Measurements from ENCODE around the gene GGA2. TPM values are rescaled to one million over a fixed set of nuclear protein-coding genes. Genes with fewer than 3 reads are reported as not detected.

Gene GGA2
- total RNA-seq, result 27.7 and 48.4 TPM in 2 replicates

GRCh38 chr16:23510164-23510914 is at the start of gene GGA2:
GGA2 (minus strand) TSS chr16:23510494; CDS start chr16:23510411, 83 bp downstream.

DNA sequence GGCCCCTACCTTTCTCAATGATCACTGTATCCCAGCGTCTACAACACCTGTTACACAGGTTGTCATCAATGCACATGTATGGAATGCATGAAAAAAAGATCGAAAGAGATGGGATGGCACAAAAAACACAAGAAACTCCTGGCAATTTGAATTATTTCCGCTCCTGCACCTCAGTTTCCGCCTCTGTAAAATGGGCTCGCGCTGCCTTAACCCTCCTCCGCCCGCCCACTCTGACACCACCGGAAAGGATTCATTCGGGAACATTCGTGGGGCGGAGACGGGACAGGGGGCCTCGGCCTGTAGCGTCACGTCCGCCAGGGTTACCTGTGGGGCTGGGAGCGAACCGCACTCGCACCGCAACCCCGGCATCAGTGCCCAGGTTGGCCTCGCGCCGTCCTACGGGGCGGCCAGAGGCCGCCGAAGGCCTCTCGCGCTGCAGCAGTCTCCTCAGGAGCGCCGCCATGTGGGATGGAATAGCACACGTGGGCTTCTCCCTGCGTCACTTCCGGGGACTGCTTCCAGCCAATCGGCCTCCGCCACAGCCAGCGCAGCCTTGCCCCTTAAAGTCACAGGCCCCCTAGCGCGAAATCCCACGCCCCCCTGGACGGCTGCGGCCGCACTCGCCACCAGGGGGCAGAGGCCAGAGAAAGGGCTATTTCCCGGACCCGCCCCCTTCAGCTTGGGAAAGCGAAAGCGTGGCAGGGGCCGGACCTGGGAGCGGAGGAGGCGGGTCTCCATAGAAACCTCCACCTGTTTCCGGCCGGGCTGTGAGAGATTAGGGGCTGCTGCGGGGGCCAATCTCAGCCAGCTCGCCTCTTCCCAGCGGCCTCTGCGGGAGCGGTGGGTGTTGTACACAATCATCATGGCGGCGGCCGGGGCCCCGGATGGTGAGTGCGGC is 46.8 kb upstream of the GGA2 start, which contains the start of the genes EARS2 and UBFD1:
Gene EARS2 (minus strand): TSS at position 470 of the 898 bp plus-strand sequence. CDS start 7 bp downstream, at position 463.
Gene UBFD1 (plus strand): TSS at position 847 of the 898 bp plus-strand sequence. CDS start 16 bp downstream, at position 863.

DNA sequence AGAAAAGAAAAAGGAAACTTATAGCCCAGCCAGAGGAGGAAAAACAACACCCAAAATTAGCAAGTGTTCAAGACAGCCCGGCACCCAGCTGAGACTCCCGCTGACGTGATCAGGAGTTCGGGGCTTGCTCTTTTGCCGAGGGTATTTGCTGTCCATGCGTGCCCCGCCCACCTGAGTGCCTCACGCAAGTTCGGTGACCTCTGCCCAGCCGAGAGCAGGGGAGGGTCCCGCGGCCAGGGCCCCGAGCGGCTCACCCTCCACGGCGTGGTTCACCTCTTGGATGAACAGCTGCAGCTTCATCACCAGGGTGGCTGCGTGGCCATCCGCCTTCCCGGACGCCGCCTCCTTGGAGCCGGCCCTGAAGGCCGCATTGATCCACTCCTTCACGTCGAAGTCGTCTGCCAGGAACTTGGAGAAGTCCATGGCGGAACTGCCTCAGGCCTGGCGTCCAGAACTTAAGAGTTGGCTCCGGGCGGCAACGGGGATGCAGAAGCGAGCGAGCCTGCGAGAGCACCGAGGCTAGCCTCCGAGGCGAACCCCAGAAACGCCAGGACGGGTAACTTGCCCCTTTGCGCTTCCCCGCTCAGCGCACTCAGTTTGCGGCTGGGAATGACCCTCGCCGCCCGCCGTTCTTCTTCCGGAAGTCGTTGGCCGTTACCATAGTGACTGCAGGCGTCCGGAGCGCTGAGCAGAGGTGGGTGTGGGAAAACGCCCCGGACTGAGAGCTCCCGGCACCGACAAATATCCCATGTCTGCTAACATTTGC is 57.5 kb downstream of the GGA2 start, which contains the start of gene COG7:
Gene COG7 (minus strand): TSS at position 618 of the 766 bp plus-strand sequence. CDS start 195 bp downstream, at position 423.

Other genes starting within 250 kb of the GGA2 start
- gene SCNN1B, start 208.2 kb downstream of the GGA2 start, total RNA-seq, result not detected in 2 replicates
- 12.4 and 22.9 TPM in 2 replicates for gene COG7, start 57.3 kb downstream of the GGA2 start, total RNA-seq
- gene EARS2, start 46.9 kb upstream of the GGA2 start, total RNA-seq, result 23.3 and 49.9 TPM in 2 replicates
- gene UBFD1, start 47.2 kb upstream of the GGA2 start, total RNA-seq, result 88.2 and 91.0 TPM in 2 replicates
- 104 and 151 TPM in 2 replicates for gene NDUFAB1, start 85.8 kb upstream of the GGA2 start, total RNA-seq
- gene PALB2, start 130.8 kb upstream of the GGA2 start, total RNA-seq, result 6.5 and 7.0 TPM in 2 replicates
- gene DCTN5, start 131.0 kb upstream of the GGA2 start, total RNA-seq, result 29.2 and 35.7 TPM in 2 replicates
- 10.8 and 207 TPM in 2 replicates for gene PLK1, start 168.4 kb upstream of the GGA2 start, total RNA-seq
- 0.38 TPM in 1 of 2 replicates, not detected in the other for gene ERN2, start 202.7 kb upstream of the GGA2 start, total RNA-seq
- gene CHP2, start 244.5 kb upstream of the GGA2 start, total RNA-seq, result 0.13 TPM in 1 of 2 replicates, not detected in the other

All from mesangial cell (primary cell).